HCT116 (cell line): ENCODE results near the gene NCKAP5. TPM values are rescaled to one million over a fixed set of nuclear protein-coding genes. Genes with fewer than 3 reads are reported as not detected.

Source experiments
- ATAC-seq: fragments of 200-7000 bp; cut with Tn5 transposase; 2 replicates; pipeline ENCODE4 v1.9.1; 2020; ENCODE audit warnings: mild to moderate bottlenecking, moderate library complexity
- BruUV-seq: library from RNA; stranded (reverse); fragments of 400-500 nt; replicated peaks from 2 replicates; lab custom pipeline; 2021; lab: Mats Ljungman, UMichigan
- CTCF ChIA-PET: fragments of 300-600 bp; sonication (Branson Sonifier 250); formaldehyde crosslinking; loops from one replicate; lab custom pipeline; 2021; ENCODE audit warnings: antibody characterized with exemption; lab: Charles Lee
- POLR2A ChIA-PET: fragments of 300-600, 350-600 bp; sonication (Branson Sonifier 250); formaldehyde crosslinking; loops from one replicate; lab custom pipeline; 2021; ENCODE audit warnings: antibody characterized with exemption; lab: Charles Lee
- RAD21 ChIA-PET, 2 experiments: fragments of 300-600 bp; sonication (Branson Sonifier 250); formaldehyde crosslinking; loops; one replicate each; lab custom pipeline; 2023; ENCODE audit warnings: low total read pairs in 2 of 2; ENCODE audit not compliant: uncharacterized antibody in 2 of 2, unreplicated experiment in 2 of 2, low non-redundant PET in 1 of 2; lab: Charles Lee
- DNase-seq: peaks from one replicate; pipeline ENCODE4 v3.0.0-alpha.2; 2010; ENCODE audit warnings: low read depth, low spot score
- H2AFZ ChIP-seq: fragments of 200-600 bp; shearing (Covaris generic), sonication (generic); 2 replicates; pipeline ENCODE4 v1.6.1; 2017; ENCODE audit warnings: low read depth, mixed run types, mixed read lengths, antibody characterized with exemption, low read length; ENCODE audit not compliant: poor library complexity, severe bottlenecking
- H3K27ac ChIP-seq: 2 replicates; pipeline ENCODE4 v1.5.1; 2012; ENCODE audit warnings: low read depth, low read length
- H3K27me3 ChIP-seq: fragments of 200-600 bp; sonication (generic); 2 replicates; pipeline ENCODE4 v1.6.1; 2016; ENCODE audit warnings: mixed run types, low read length, mixed read lengths; ENCODE audit not compliant: insufficient read depth
- H3K36me3 ChIP-seq, 2 experiments: fragments of 200-500 bp in 1 of 2; fragments of 200-600 bp in 1 of 2; sonication (Bioruptor generic) in 1 of 2; sonication (generic) in 1 of 2; 2 replicates each; pipeline versions ENCODE4 v1.5.1 to v1.6.1; 2014 to 2016; ENCODE audit warnings: low read length in 2 of 2, inconsistent platforms in 1 of 2, mixed read lengths in 1 of 2, mixed run types in 1 of 2; ENCODE audit not compliant: insufficient read depth in 2 of 2, control insufficient read depth in 1 of 2
- H3K4me1 ChIP-seq, 2 experiments: fragments of 200-600 bp in 1 of 2; sonication (generic) in 1 of 2; 2 replicates each; pipeline versions ENCODE4 v1.5.1 to v1.6.1; 2012 to 2017; ENCODE audit warnings: low read length in 2 of 2, inconsistent platforms in 1 of 2, mild to moderate bottlenecking in 1 of 2, mixed read lengths in 1 of 2, mixed run types in 1 of 2, moderate library complexity in 1 of 2; ENCODE audit not compliant: insufficient read depth in 2 of 2, control insufficient read depth in 1 of 2
- H3K4me2 ChIP-seq: fragments of 200-600 bp; sonication (generic); 2 replicates; pipeline ENCODE4 v1.6.1; 2017; ENCODE audit warnings: mixed run types, low read length, mixed read lengths
- H3K4me3 ChIP-seq, 2 experiments: fragments of 200-600 bp in 1 of 2; sonication (generic) in 1 of 2; replicated peaks in 1 of 2; 2 replicates each; pipeline ENCODE4 v1.5.1; 2011 to 2016; ENCODE audit warnings: low read length in 2 of 2, control low read depth in 1 of 2, low read depth in 1 of 2, mild to moderate bottlenecking in 1 of 2, mixed read lengths in 1 of 2, mixed run types in 1 of 2
- H3K79me2 ChIP-seq: fragments of 200-600 bp; sonication (generic); 2 replicates; pipeline ENCODE4 v1.6.1; 2017; ENCODE audit warnings: mild to moderate bottlenecking, mixed run types, low read length, moderate library complexity, mixed read lengths; ENCODE audit not compliant: insufficient read depth
- H3K9ac ChIP-seq: fragments of 200-600 bp; sonication (generic); 2 replicates; pipeline ENCODE4 v1.6.1; 2016; ENCODE audit warnings: low read length, mixed read lengths
- H3K9me2 ChIP-seq: fragments of 200-600 bp; sonication (generic), shearing (Covaris generic); 2 replicates; pipeline ENCODE4 v1.6.1; 2017; ENCODE audit warnings: mixed run types, mild to moderate bottlenecking, moderate library complexity; ENCODE audit not compliant: insufficient read depth
- H3K9me3 ChIP-seq, 2 experiments: fragments of 200-500 bp in 1 of 2; fragments of 200-600 bp in 1 of 2; sonication (Bioruptor generic) in 1 of 2; sonication (generic) in 1 of 2; 2 replicates each; pipeline ENCODE4 v1.6.1; 2014 to 2017; ENCODE audit warnings: low read length in 2 of 2, mixed read lengths in 2 of 2, inconsistent platforms in 1 of 2, low read depth in 1 of 2, mild to moderate bottlenecking in 1 of 2, mixed run types in 1 of 2, moderate library complexity in 1 of 2; ENCODE audit not compliant: control insufficient read depth in 1 of 2, insufficient read depth in 1 of 2
- H4K20me1 ChIP-seq: fragments of 200-600 bp; sonication (generic), shearing (Covaris generic); 2 replicates; pipeline ENCODE4 v1.6.1; 2017; ENCODE audit warnings: mixed run types, mild to moderate bottlenecking, moderate library complexity; ENCODE audit not compliant: insufficient read depth
- ATF3 ChIP-seq: IDR thresholded peaks from 2 replicates; pipeline ENCODE4 v1.6.1; 2012
- CBX3 ChIP-seq: IDR thresholded peaks from 2 replicates; pipeline ENCODE4 v1.6.1; 2012; ENCODE audit warnings: low read depth
- CEBPB ChIP-seq: IDR thresholded peaks from 2 replicates; pipeline ENCODE4 v1.6.1; 2012; ENCODE audit warnings: low read depth
- EGR1 ChIP-seq: IDR thresholded peaks from 2 replicates; pipeline ENCODE4 v1.6.1; 2012; ENCODE audit warnings: low read depth
- ELF1 ChIP-seq: IDR thresholded peaks from 2 replicates; pipeline ENCODE4 v1.6.1; 2012; ENCODE audit warnings: low read depth, borderline replicate concordance
- EZH2 ChIP-seq: fragments of 200-600 bp; sonication (generic); IDR thresholded peaks from 2 replicates; pipeline ENCODE4 v1.6.1; 2017; ENCODE audit warnings: antibody characterized with exemption, mixed run types
- EZH2phosphoT487 ChIP-seq: fragments of 200-600 bp; IDR thresholded peaks from 2 replicates; pipeline ENCODE4 v1.6.1; 2018; ENCODE audit warnings: antibody characterized with exemption, borderline replicate concordance
- JUND ChIP-seq: IDR thresholded peaks from 2 replicates; pipeline ENCODE4 v1.6.1; 2012
- MAX ChIP-seq: IDR thresholded peaks from 2 replicates; pipeline ENCODE4 v1.6.1; 2012
- POLR2A ChIP-seq: IDR thresholded peaks from 2 replicates; pipeline ENCODE4 v1.7.0; 2011; ENCODE audit warnings: borderline replicate concordance; ENCODE audit not compliant: insufficient read depth, insufficient read length; ENCODE audit errors: extremely low read depth
- POLR2AphosphoS5 ChIP-seq: IDR thresholded peaks from 2 replicates; pipeline ENCODE4 v1.6.1; 2011; ENCODE audit warnings: mild to moderate bottlenecking, low read depth, low read length, moderate library complexity
- RAD21 ChIP-seq: IDR thresholded peaks from 2 replicates; pipeline ENCODE4 v1.6.1; 2012; ENCODE audit warnings: low read depth, mild to moderate bottlenecking
- REST ChIP-seq: IDR thresholded peaks from 2 replicates; pipeline ENCODE4 v1.6.1; 2012; ENCODE audit warnings: low read depth
- SIN3A ChIP-seq: IDR thresholded peaks from 2 replicates; pipeline ENCODE4 v1.6.1; 2012; ENCODE audit warnings: low read depth
- SP1 ChIP-seq: IDR thresholded peaks from 2 replicates; pipeline ENCODE4 v1.6.1; 2012; ENCODE audit warnings: low read depth
- SRF ChIP-seq: IDR thresholded peaks from 2 replicates; pipeline ENCODE4 v1.6.1; 2012; ENCODE audit warnings: low read depth
- TCF7L2 ChIP-seq: IDR thresholded peaks from 2 replicates; pipeline ENCODE4 v1.7.0; 2011; ENCODE audit warnings: borderline replicate concordance, inconsistent platforms; ENCODE audit not compliant: insufficient read depth, insufficient read length; ENCODE audit errors: extremely low read depth
- YY1 ChIP-seq: IDR thresholded peaks from 2 replicates; pipeline ENCODE4 v1.6.1; 2011; ENCODE audit warnings: low read length, low read depth, moderate library complexity, mild to moderate bottlenecking; ENCODE audit not compliant: insufficient replicate concordance; ENCODE audit errors: extremely low read depth
- ZBTB33 ChIP-seq: IDR thresholded peaks from 2 replicates; pipeline ENCODE4 v1.6.1; 2011; ENCODE audit warnings: mild to moderate bottlenecking, low read length, moderate library complexity; ENCODE audit not compliant: insufficient replicate concordance; ENCODE audit errors: extremely low read depth
- ZNF274 ChIP-seq: fragments of 200-500 bp; sonication (Bioruptor generic); IDR thresholded peaks from 2 replicates; pipeline ENCODE4 v1.6.1; 2014; ENCODE audit warnings: mild to moderate bottlenecking, low read depth, low read length, inconsistent platforms
- intact Hi-C: fragments of 100-400 bp; cut with micrococcal nuclease; formaldehyde crosslinking; loops from 2 replicates; pipeline ENCODE4 v1.10.0; 2022
- total RNA-seq: library from RNA; stranded (reverse); gene quantifications from one replicate; pipeline ENCODE4 v1.2.1, GENCODE V29; 2021; ENCODE audit not compliant: unreplicated experiment

NCKAP5 gene
- total RNA-seq, 1 experiment from 2014 or later: 0.30 TPM

GRCh38 chr2:133490411-133490980 lies 77.8 kb downstream of the NCKAP5 start:
- RAD21 ChIA-PET: no interaction called here
- Histone ChIP-seq H3K27me3 (no peaks in the 10 kb centered on the region), H4K20me1 (no peaks in the 10 kb centered on the region), H3K79me2 (no peaks in the 10 kb centered on the region), H3K9ac (no peak overlapping the region), H3K4me1 (no peaks in the 10 kb centered on the region), H2AFZ (no peak overlapping the region), H3K9me2 (no peaks in the 10 kb centered on the region), H3K27ac (no peak overlapping the region), H3K9me3 (no peaks in the 10 kb centered on the region), H3K36me3 (no peaks in the 10 kb centered on the region), H3K4me3 (no peak overlapping the region), H3K4me2 (no peak overlapping the region)
- DNase-seq: no peak
- POLR2A ChIA-PET: no interaction called here
- no TSS peak for BruUV-seq
- intact Hi-C loops: no loop called here
- no peak for TF ChIP-seq ZNF274
- TF ChIP-seq SP1: no peak
- TF ChIP-seq ATF3: no peak
- no peak for TF ChIP-seq MAX
- no peak for TF ChIP-seq ZBTB33
- no peak for TF ChIP-seq EZH2
- no peak for TF ChIP-seq POLR2AphosphoS5
- no peak for TF ChIP-seq EGR1
- TF ChIP-seq TCF7L2: no peak
- TF ChIP-seq EZH2phosphoT487: no peak
- no peak for TF ChIP-seq ELF1
- no peak for TF ChIP-seq RAD21
- no peak for TF ChIP-seq CEBPB
- no peak for TF ChIP-seq POLR2A
- TF ChIP-seq CBX3: no peak
- TF ChIP-seq REST: no peak
- TF ChIP-seq YY1: no peak
- no peak for TF ChIP-seq SRF
- no peak for TF ChIP-seq SIN3A
- TF ChIP-seq JUND: no peak
- CTCF ChIA-PET: no interaction called here
- ATAC-seq: no peak
